Measurements from ENCODE around the gene NXPH1.

The NXPH1 gene

GRCh38 chr7:8597565-8597964 lies 164.2 kb downstream of the NXPH1 start:
- DNase-seq (ENCODE audit: low spot score) = no peak

GRCh38 chr7:8601121-8601520 lies 167.7 kb downstream of the NXPH1 start:
- no peak for DNase-seq (ENCODE audit: low spot score)

- DNase-seq (ENCODE audit: low spot score) = no peak
Observed at GRCh38 chr7:8605221-8605620, 171.8 kb downstream of the NXPH1 start.

GRCh38 chr7:8612584-8612983 lies 179.2 kb downstream of the NXPH1 start:
- no peak for DNase-seq (ENCODE audit: low spot score)

GRCh38 chr7:8613191-8613590 lies 179.8 kb downstream of the NXPH1 start:
- no peak for DNase-seq (ENCODE audit: low spot score)

GRCh38 chr7:8615019-8615418 lies 181.6 kb downstream of the NXPH1 start:
- no peak for DNase-seq (ENCODE audit: low spot score)

GRCh38 chr7:8618441-8619070 lies 185.1 kb downstream of the NXPH1 start:
- DNase-seq (ENCODE audit: low spot score) = no peak

- no peak for DNase-seq (ENCODE audit: low spot score)
Observed at GRCh38 chr7:8620169-8620568, 186.8 kb downstream of the NXPH1 start.

GRCh38 chr7:8625612-8626011 lies 192.2 kb downstream of the NXPH1 start:
- DNase-seq (ENCODE audit: low spot score) = no peak

- DNase-seq (ENCODE audit: low spot score) = no peak
Observed at GRCh38 chr7:8627325-8627724, 193.9 kb downstream of the NXPH1 start.

GRCh38 chr7:8628656-8629055 lies 195.2 kb downstream of the NXPH1 start:
- DNase-seq (ENCODE audit: low spot score) = no peak

- no peak for DNase-seq (ENCODE audit: low spot score)
Observed at GRCh38 chr7:8629504-8629903, 196.1 kb downstream of the NXPH1 start.

GRCh38 chr7:8637322-8637721 lies 203.9 kb downstream of the NXPH1 start:
- no peak for DNase-seq (ENCODE audit: low spot score)

- DNase-seq (ENCODE audit: low spot score) = no peak
Observed at GRCh38 chr7:8638076-8638475, 204.7 kb downstream of the NXPH1 start.

GRCh38 chr7:8639668-8640067 lies 206.3 kb downstream of the NXPH1 start:
- no peak for DNase-seq (ENCODE audit: low spot score)

GRCh38 chr7:8640671-8641070 lies 207.3 kb downstream of the NXPH1 start:
- no peak for DNase-seq (ENCODE audit: low spot score)

GRCh38 chr7:8668627-8669500 lies 235.5 kb downstream of the NXPH1 start:
- DNase-seq (ENCODE audit: low spot score) = no peak

GRCh38 chr7:8669501-8669851 lies 236.1 kb downstream of the NXPH1 start:
- DNase-seq (ENCODE audit: low spot score) = no peak

- no peak for DNase-seq (ENCODE audit: low spot score)
Observed at GRCh38 chr7:8684426-8684825, 251.0 kb downstream of the NXPH1 start.

GRCh38 chr7:8699875-8700624 lies 266.6 kb downstream of the NXPH1 start:
- DNase-seq (ENCODE audit: low spot score) = no peak

- DNase-seq (ENCODE audit: low spot score) = no peak
Observed at GRCh38 chr7:8702807-8703206, 269.4 kb downstream of the NXPH1 start.

- DNase-seq (ENCODE audit: low spot score) = no peak
Observed at GRCh38 chr7:8710124-8710523, 276.7 kb downstream of the NXPH1 start.

- no peak for DNase-seq (ENCODE audit: low spot score)
Observed at GRCh38 chr7:8714791-8715190, 281.4 kb downstream of the NXPH1 start.
